Spleen (tissue), 11 donors: ENCODE measurements around the gene ZNF771. TPM values are rescaled to one million over a fixed set of nuclear protein-coding genes. Genes with fewer than 3 reads are reported as not detected.
A peak's percentile ranks its signal among the peaks of the same experiment; 100 is the strongest.

Experiments used
- DNase-seq: peaks from one replicate; pipeline ENCODE4 v3.0.0-alpha.2; 2020
- H3K27ac ChIP-seq, 8 donors: fragments of 200-600 bp; sonication (generic) in 7 of 8; 1 replicate in 4 of 8; 2 replicates in 4 of 8; pipeline versions ENCODE4 v1.5.0 to v1.8.0; 2016 to 2021; ENCODE audit warnings: inconsistent platforms in 4 of 8, mild to moderate bottlenecking in 4 of 8, moderate library complexity in 1 of 8
- H3K27me3 ChIP-seq, 7 donors: fragments of 200-600 bp; sonication (generic) in 6 of 7; replicated peaks in 1 of 7; 1 replicate in 4 of 7; 2 replicates in 3 of 7; pipeline versions ENCODE4 v1.5.0 to v1.8.0; 2016 to 2021; ENCODE audit warnings: inconsistent platforms in 3 of 7, mild to moderate bottlenecking in 1 of 7
- H3K36me3 ChIP-seq, 6 donors: fragments of 200-600 bp; sonication (generic) in 5 of 6; 1 replicate in 4 of 6; 2 replicates in 2 of 6; pipeline versions ENCODE4 v1.5.0 to v1.8.0; 2016 to 2021; ENCODE audit warnings: inconsistent platforms in 2 of 6
- H3K4me1 ChIP-seq, 6 donors: fragments of 200-600 bp; sonication (generic) in 5 of 6; 1 replicate in 3 of 6; 2 replicates in 3 of 6; pipeline versions ENCODE4 v1.5.0 to v1.8.0; 2016 to 2021; ENCODE audit warnings: inconsistent platforms in 3 of 6
- H3K4me3 ChIP-seq, 8 donors: fragments of 200-600 bp; sonication (generic) in 7 of 8; 1 replicate in 4 of 8; 2 replicates in 4 of 8; pipeline versions ENCODE4 v1.5.0 to v1.8.0; 2016 to 2021; ENCODE audit warnings: inconsistent platforms in 4 of 8, mild to moderate bottlenecking in 4 of 8, moderate library complexity in 2 of 8
- H3K9me3 ChIP-seq, 8 donors: fragments of 200-600 bp; sonication (generic) in 7 of 8; 1 replicate in 4 of 8; 2 replicates in 4 of 8; pipeline versions ENCODE4 v1.5.0 to v1.8.0; 2016 to 2021; ENCODE audit warnings: inconsistent platforms in 4 of 8
- POLR2A ChIP-seq, 3 donors: fragments of 450-650 bp; IDR thresholded peaks; one replicate each; pipeline ENCODE4 v1.5.1; 2017; ENCODE audit warnings: antibody characterized with exemption in 3 of 3, mild to moderate bottlenecking in 1 of 3
- POLR2AphosphoS5 ChIP-seq, 3 donors: sonication (generic); formaldehyde crosslinking; IDR thresholded peaks; one replicate each; pipeline ENCODE4 v1.5.1; 2017; ENCODE audit warnings: antibody characterized with exemption in 3 of 3
- WGBS, 5 donors: extraction: QIAGEN DNeasy Blood & Tissue Kit in 3 of 5; methylation state at CpG; one replicate each; pipeline versions ENCODE4 v1.1.5 to v1.1.7; 2013 to 2018; 5-methylcytosine and 5-hydroxymethylcytosine counted together
- intact Hi-C: fragments of 100-400 bp; cut with DNase I; formaldehyde crosslinking; loops from one replicate; pipeline ENCODE4 v1.15.0; 2023; ENCODE audit warnings: low total_unique reads
- polyA plus RNA-seq, 3 donors: library from polyadenylated mRNA; stranded (reverse); fragments of 200-250 nt; gene quantifications; one replicate each; pipeline ENCODE4 v1.2.1, GENCODE V29; 2013
- total RNA-seq, 7 donors: library from RNA; depleted of rRNA in 3 of 7; stranded (reverse); fragments of >200 nt in 3 of 7; fragmentation: NEBNext Ultra II Directional in 4 of 7; extraction: Animal tissue kit (Norgen Biotek cat#: 25700) in 4 of 7; gene quantifications; one replicate each; pipeline versions ENCODE4 v1.1.0 to v1.2.1, GENCODE V29; 2016 to 2021
- TF ChIP-seq, protein P1 (sequence below), 11 experiments: fragments of 200-600 bp in 7 of 11; fragments of 450-650 bp in 4 of 11; sonication (generic) in 4 of 11; IDR thresholded peaks in 8 of 11; conservative IDR thresholded peaks in 3 of 11; 1 replicate in 7 of 11; 2 replicates in 4 of 11; pipeline versions ENCODE4 v1.4.0 to v1.8.0; 2016 to 2021; ENCODE audit warnings: antibody characterized with exemption in 11 of 11, inconsistent platforms in 4 of 11, mild to moderate bottlenecking in 1 of 11
- donor health status: healthy with polysubstance abuse.
- donor health status: DM: no; HTN: no; CAD: no; lungs with moderate emphysema.
- donor health status: DM: no; HTN: no; CAD: no.
- donor health status: Bipolar disorder and iron deficiency.
- donor health status: healthy.
- donor health status: DM: no; HTN: no; CAD: no.
- donor health status: DM: yes; HTN: yes; CAD: no.

The ZNF771 gene
- total and polyA plus RNA-seq, 10 donors = 2.2 to 10.2 (median 3.1) TPM

DNA sequence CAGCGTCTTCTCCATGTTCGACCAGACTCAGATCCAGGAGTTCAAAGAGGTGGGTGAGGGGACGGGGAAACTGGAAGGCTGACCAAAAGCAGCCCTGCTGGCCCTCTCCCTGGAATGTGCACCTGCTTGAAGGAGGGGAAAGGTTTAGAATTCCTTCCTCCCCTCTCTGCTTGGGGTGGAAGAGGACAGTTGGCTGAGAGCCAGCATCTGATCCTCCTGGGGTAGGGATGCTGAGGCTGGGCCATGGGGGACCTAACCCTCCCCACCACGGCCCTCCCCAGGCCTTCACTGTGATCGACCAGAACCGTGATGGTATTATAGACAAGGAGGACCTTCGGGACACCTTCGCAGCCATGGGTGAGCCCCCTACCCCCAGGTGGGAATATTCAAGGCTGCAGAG lies 31.5 kb upstream of the ZNF771 start:
- no peaks in the 10 kb centered on the region for H3K9me3 ChIP-seq
- WGBS, 5 donors = 92 to 98% (median 95%) methylated on average over 6 to 8 of the region's 8 CpGs
- H3K4me1 ChIP-seq = peaks cover 12 to 59% (median 36%) of the 10 kb centered on the region in 6 donors
- peaks cover 0 to 11% (median 0%) of the 10 kb centered on the region in 6 donors for H3K36me3 ChIP-seq
- TF ChIP-seq POLR2A (IDR thresholded peaks at IDR 0.05) (no peak), POLR2AphosphoS5 (IDR thresholded peaks at IDR 0.05) (no peak)
- TF ChIP-seq, protein P1, sequence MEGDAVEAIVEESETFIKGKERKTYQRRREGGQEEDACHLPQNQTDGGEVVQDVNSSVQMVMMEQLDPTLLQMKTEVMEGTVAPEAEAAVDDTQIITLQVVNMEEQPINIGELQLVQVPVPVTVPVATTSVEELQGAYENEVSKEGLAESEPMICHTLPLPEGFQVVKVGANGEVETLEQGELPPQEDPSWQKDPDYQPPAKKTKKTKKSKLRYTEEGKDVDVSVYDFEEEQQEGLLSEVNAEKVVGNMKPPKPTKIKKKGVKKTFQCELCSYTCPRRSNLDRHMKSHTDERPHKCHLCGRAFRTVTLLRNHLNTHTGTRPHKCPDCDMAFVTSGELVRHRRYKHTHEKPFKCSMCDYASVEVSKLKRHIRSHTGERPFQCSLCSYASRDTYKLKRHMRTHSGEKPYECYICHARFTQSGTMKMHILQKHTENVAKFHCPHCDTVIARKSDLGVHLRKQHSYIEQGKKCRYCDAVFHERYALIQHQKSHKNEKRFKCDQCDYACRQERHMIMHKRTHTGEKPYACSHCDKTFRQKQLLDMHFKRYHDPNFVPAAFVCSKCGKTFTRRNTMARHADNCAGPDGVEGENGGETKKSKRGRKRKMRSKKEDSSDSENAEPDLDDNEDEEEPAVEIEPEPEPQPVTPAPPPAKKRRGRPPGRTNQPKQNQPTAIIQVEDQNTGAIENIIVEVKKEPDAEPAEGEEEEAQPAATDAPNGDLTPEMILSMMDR (IDR thresholded peaks at IDR 0.05 in 8 of 11, conservative IDR thresholded peaks at IDR 0.05 in 3 of 11) = no peak
- intact Hi-C loops = no loop called here
- H3K27ac ChIP-seq = peak overlapping the region in 2 of 8 donors; percentile 99 to 100
- no peak overlapping the region for H3K4me3 ChIP-seq
- no peak for DNase-seq
- no peaks in the 10 kb centered on the region for H3K27me3 ChIP-seq

DNA sequence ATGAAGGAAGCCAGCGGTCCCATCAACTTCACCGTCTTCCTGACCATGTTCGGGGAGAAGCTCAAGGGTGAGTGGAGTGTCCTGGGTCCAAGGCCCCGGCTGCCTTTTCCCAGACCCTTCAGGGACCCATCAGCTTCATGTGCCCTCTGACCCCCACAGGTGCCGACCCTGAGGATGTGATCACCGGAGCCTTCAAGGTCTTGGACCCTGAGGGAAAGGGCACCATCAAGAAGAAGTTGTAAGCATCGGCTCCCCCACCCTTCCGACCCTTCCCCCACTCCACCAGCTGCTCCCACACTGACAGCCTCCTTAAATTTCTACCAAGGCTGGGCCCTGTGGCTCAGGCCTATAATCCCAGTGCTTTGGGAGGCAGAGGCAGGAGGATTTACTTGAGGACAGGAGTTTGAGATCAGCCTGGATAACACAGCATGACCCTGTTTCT lies 30.9 kb upstream of the ZNF771 start:
- intact Hi-C loops = no loop called here
- no peak for DNase-seq
- no peaks in the 10 kb centered on the region for H3K9me3 ChIP-seq
- no peak overlapping the region for H3K4me3 ChIP-seq
- H3K36me3 ChIP-seq = peaks cover 0 to 11% (median 0%) of the 10 kb centered on the region in 6 donors
- WGBS, 5 donors = 88 to 95% (median 92%) methylated on average over 7 to 8 of the region's 8 CpGs
- peak overlapping the region in 7 of 8 donors; percentile 99 to 100 (median 100) for H3K27ac ChIP-seq
- TF ChIP-seq POLR2A (IDR thresholded peaks at IDR 0.05) (no peak), POLR2AphosphoS5 (IDR thresholded peaks at IDR 0.05) (no peak)
- TF ChIP-seq, protein P1 (IDR thresholded peaks at IDR 0.05 in 8 of 11, conservative IDR thresholded peaks at IDR 0.05 in 3 of 11) = no peak
- H3K4me1 ChIP-seq = peaks cover 18 to 60% (median 38%) of the 10 kb centered on the region in 6 donors
- H3K27me3 ChIP-seq = no peaks in the 10 kb centered on the region

DNA sequence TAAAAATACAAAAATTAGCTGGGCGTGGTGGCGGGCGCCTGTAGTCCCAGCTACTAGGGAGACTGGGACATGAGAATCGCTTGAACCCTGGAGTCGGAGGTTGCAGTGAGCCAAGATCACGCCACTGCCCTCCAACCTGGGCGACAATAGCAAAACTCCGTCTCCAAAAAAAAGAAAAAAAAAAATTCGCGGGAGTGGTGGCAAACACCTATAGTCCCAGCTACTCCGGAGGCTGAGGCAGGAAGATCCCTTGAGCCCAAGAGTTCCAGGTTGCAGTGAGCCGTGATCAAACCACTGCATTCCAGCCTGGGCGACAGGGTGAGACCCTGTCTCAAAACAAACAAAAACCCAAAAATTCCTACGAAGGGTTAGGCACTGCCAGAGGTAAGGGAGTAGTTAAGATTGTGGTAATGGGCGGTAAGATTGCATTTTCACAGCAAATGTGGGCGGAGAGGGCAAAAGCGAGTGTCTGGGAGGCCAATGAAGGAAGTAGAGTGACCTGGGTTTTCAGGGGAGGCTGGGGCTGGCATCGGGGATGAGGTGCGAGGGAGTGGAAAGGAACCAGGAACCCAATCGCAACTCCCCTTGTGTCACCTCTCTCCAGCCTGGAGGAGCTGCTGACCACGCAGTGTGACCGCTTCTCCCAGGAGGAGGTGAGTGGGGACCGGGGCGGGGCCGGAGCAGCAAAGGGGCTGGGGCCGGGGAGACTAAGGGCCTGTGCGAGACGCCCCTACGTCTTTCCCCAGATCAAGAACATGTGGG lies 30.2 kb upstream of the ZNF771 start:
- TF ChIP-seq, protein P1 (IDR thresholded peaks at IDR 0.05 in 8 of 11, conservative IDR thresholded peaks at IDR 0.05 in 3 of 11) = no peak
- TF ChIP-seq POLR2AphosphoS5 (IDR thresholded peaks at IDR 0.05) (no peak), POLR2A (IDR thresholded peaks at IDR 0.05) (no peak)
- WGBS, 5 donors = 38 to 46% (median 39%) methylated on average over 26 to 29 of the region's 29 CpGs

DNA sequence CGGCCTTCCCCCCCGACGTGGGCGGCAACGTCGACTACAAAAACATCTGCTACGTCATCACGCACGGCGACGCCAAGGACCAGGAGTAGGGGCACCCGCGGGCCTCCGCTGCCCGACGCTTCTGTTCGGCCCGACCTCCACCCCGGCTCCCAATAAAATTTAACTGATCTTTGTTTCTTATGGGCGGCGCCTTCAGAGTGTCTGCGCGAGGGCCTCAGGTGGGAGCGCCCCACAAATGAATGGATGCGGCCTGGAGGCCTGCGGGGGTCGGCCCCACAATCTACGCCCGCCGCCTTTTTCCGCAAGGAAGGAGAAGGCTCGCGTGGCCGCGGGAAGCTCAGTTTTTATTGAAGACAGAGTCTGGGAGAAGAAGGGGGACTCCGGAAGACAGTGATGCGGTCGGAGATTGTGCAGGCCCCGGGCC lies 29.6 kb upstream of the ZNF771 start:
- Histone ChIP-seq H3K4me1 (peaks cover 22 to 66% (median 42%) of the 10 kb centered on the region in 6 donors), H3K27ac (peak overlapping the region; percentile 99 to 100 (median 100)), H3K27me3 (no peaks in the 10 kb centered on the region), H3K36me3 (peaks cover 0 to 11% (median 0%) of the 10 kb centered on the region in 6 donors), H3K9me3 (no peaks in the 10 kb centered on the region), H3K4me3 (peak overlapping the region; percentile 30 to 87 (median 70))
- intact Hi-C loops = no loop called here
- DNase-seq = peak; percentile 98
- WGBS, 5 donors = 0 to 1% (median 0%) methylated on average over 12 to 39 of the region's 39 CpGs
- TF ChIP-seq, protein P1 (IDR thresholded peaks at IDR 0.05 in 8 of 11, conservative IDR thresholded peaks at IDR 0.05 in 3 of 11) = no peak
- peak; percentile 90 to 94 (median 91) for TF ChIP-seq POLR2AphosphoS5 (IDR thresholded peaks at IDR 0.05)
- peak in 2 of 3 donors; percentile 57 for TF ChIP-seq POLR2A (IDR thresholded peaks at IDR 0.05)

More for the DNA sequence above, 30.2 kb upstream of the ZNF771 start:
- Histone ChIP-seq H3K4me1 (peaks cover 22 to 60% (median 39%) of the 10 kb centered on the region in 6 donors), H3K4me3 (peak overlapping the region; percentile 30 to 87 (median 70)), H3K27ac (peak overlapping the region; percentile 99 to 100 (median 100)), H3K9me3 (no peaks in the 10 kb centered on the region), H3K27me3 (no peaks in the 10 kb centered on the region), H3K36me3 (peaks cover 0 to 11% (median 0%) of the 10 kb centered on the region in 6 donors)
- DNase-seq = no peak
- intact Hi-C loops = no loop called here
